GM12878 (cell line): ENCODE data around the gene SLC5A6. TPM values are rescaled to one million over a fixed set of nuclear protein-coding genes. Genes with fewer than 3 reads are reported as not detected.

Experiments used
- ATAC-seq: fragments of 200-7000 bp; cut with Tn5 transposase; 3 replicates; pipeline ENCODE4 v1.9.1; 2020; ENCODE audit warnings: mild to moderate bottlenecking, moderate library complexity
- BruUV-seq: library from RNA; stranded (reverse); fragments of 400-500 nt; replicated peaks from 2 replicates; lab custom pipeline; 2021; lab: Mats Ljungman, UMichigan
- CTCF ChIA-PET: fragments of 300-600 bp; sonication (Branson Sonifier 250); formaldehyde crosslinking; extraction: SDS; loops from one replicate; lab custom pipeline; 2021; ENCODE audit warnings: inconsistent platforms; lab: Yijun Ruan, JAX
- POLR2A ChIA-PET: fragments of 350-600 bp; formaldehyde crosslinking; extraction: SDS; loops from one replicate; lab custom pipeline; 2021; ENCODE audit warnings: inconsistent platforms; lab: Charles Lee
- RAD21 ChIA-PET: fragments of 300-600 bp; sonication (Branson Sonifier 250); formaldehyde crosslinking; loops from one replicate; lab custom pipeline; 2023; ENCODE audit warnings: antibody characterized with exemption; ENCODE audit not compliant: unreplicated experiment; lab: Charles Lee
- SMC1A ChIA-PET: fragments of 300-600 bp; sonication (Branson Sonifier 250); formaldehyde crosslinking; loops from one replicate; lab custom pipeline; 2023; ENCODE audit not compliant: unreplicated experiment, uncharacterized antibody; lab: Charles Lee
- DNase-seq: peaks from one replicate; pipeline ENCODE4 v3.0.0-alpha.2; 2011; ENCODE audit warnings: low read depth, low spot score
- FAIRE-seq: peaks from 3 replicates; lab custom pipeline; 2011; peaks lifted over from hg19 to GRCh38; lab: Jason Lieb, UNC
- H2AFZ ChIP-seq: 2 replicates; pipeline ENCODE4 v1.6.0; 2011; ENCODE audit warnings: low read depth, low read length, control low read depth; ENCODE audit not compliant: control insufficient read depth
- H3K27ac ChIP-seq: 2 replicates; pipeline ENCODE4 v1.5.1; 2011; ENCODE audit warnings: control low read depth; ENCODE audit not compliant: control insufficient read depth, insufficient read depth
- H3K27me3 ChIP-seq, 2 experiments: replicated peaks in 1 of 2; 2 replicates each; pipeline versions ENCODE4 v1.6.0 to v1.6.1; 2011; ENCODE audit warnings: low read length in 1 of 2; ENCODE audit not compliant: control insufficient read depth in 2 of 2, insufficient read depth in 2 of 2
- H3K36me3 ChIP-seq, 2 experiments: 2 replicates each; pipeline ENCODE4 v1.5.1; 2011; ENCODE audit warnings: low read length in 1 of 2; ENCODE audit not compliant: control insufficient read depth in 2 of 2, insufficient read depth in 2 of 2
- H3K4me1 ChIP-seq: 2 replicates; pipeline ENCODE4 v1.6.1; 2011; ENCODE audit warnings: mild to moderate bottlenecking, low read length, moderate library complexity, mixed read lengths; ENCODE audit not compliant: control insufficient read depth, insufficient read depth
- H3K4me2 ChIP-seq: 2 replicates; pipeline ENCODE4 v1.6.0; 2011; ENCODE audit warnings: control low read depth; ENCODE audit not compliant: control insufficient read depth, insufficient read depth
- H3K4me3 ChIP-seq: fragments of 200-600 bp; sonication (generic); 2 replicates; pipeline ENCODE4 v1.5.1; 2016
- H3K79me2 ChIP-seq: 2 replicates; pipeline ENCODE4 v1.6.0; 2011; ENCODE audit warnings: low read length; ENCODE audit not compliant: control insufficient read depth, insufficient read depth
- H3K9ac ChIP-seq: 2 replicates; pipeline ENCODE4 v1.8.0; 2011; ENCODE audit warnings: low read length, control low read depth, mixed read lengths; ENCODE audit not compliant: control insufficient read depth, insufficient read depth
- H3K9me3 ChIP-seq: replicated peaks from 3 replicates; pipeline ENCODE4 v1.5.1; 2011; ENCODE audit warnings: mild to moderate bottlenecking, low read length; ENCODE audit not compliant: control insufficient read depth, insufficient read depth
- H4K20me1 ChIP-seq: 2 replicates; pipeline ENCODE4 v1.6.0; 2011; ENCODE audit not compliant: control insufficient read depth, insufficient read depth
- BHLHE40 ChIP-seq, 2 experiments: fragments of 450-650 bp in 1 of 2; IDR thresholded peaks; 2 replicates each; pipeline ENCODE4 v1.6.1; 2011 to 2017; ENCODE audit warnings: low read depth in 2 of 2, borderline replicate concordance in 1 of 2, improper control_type of control experiment in 1 of 2, low read length in 1 of 2, mild to moderate bottlenecking in 1 of 2
- LARP7 ChIP-seq: fragments of 450-650 bp; IDR thresholded peaks from 2 replicates; pipeline ENCODE4 v1.6.1; 2017; ENCODE audit warnings: mild to moderate bottlenecking
- POLR2AphosphoS2 ChIP-seq: IDR thresholded peaks from 2 replicates; pipeline ENCODE4 v1.6.1; 2011; ENCODE audit warnings: low read depth, mild to moderate bottlenecking, low read length, improper control_type of control experiment, moderate library complexity
- SUZ12 ChIP-seq: fragments of 200-600 bp; sonication (generic); IDR thresholded peaks from one replicate; pipeline ENCODE4 v1.6.1; 2018; ENCODE audit warnings: antibody characterized with exemption, mild to moderate bottlenecking; ENCODE audit not compliant: unreplicated experiment
- TCF3 ChIP-seq: IDR thresholded peaks from 2 replicates; pipeline ENCODE4 v1.6.1; 2012; ENCODE audit warnings: low read depth, mild to moderate bottlenecking, low read length, borderline replicate concordance; ENCODE audit not compliant: insufficient read depth
- ZNF217 ChIP-seq: fragments of 450-650 bp; IDR thresholded peaks from 2 replicates; pipeline ENCODE4 v1.6.1; 2017; ENCODE audit warnings: antibody characterized with exemption, mild to moderate bottlenecking
- WGBS: methylation state at CpG from one replicate; pipeline ENCODE4 v1.1.6; 2016; ENCODE audit warnings: low lambda C conversion rate; ENCODE audit not compliant: insufficient replicate concordance, insufficient coverage; ENCODE audit errors: missing lambda C conversion rate; 5-methylcytosine and 5-hydroxymethylcytosine counted together
- in situ Hi-C: fragments of 300-500 bp; cut with MboI; formaldehyde crosslinking; loops from 9 replicates; pipeline ENCODE4 v1.14.3; 2018; ENCODE audit warnings: mixed read lengths
- intact Hi-C: fragments of 100-400 bp; cut with micrococcal nuclease; formaldehyde crosslinking; loops from one replicate; pipeline ENCODE4 v1.14.2; 2022; ENCODE audit not compliant: unreplicated experiment
- polyA plus RNA-seq, 11 experiments: library from polyadenylated mRNA; depleted of rRNA in 4 of 11; unstranded in 6 of 11; stranded (reverse) in 5 of 11; fragments of >200 nt; fragmentation: Nextera tagmentation in 4 of 11; fragmentation: Illumina TruSeq in 1 of 11; extraction: Ambion mirVana in 4 of 11; extraction: Trizol in 1 of 11; gene quantifications; 1 replicate in 1 of 11; 2 replicates in 10 of 11; pipeline versions ENCODE4 v1.2.1 to v1.2.3, GENCODE V29; 2011 to 2016; ENCODE audit warnings: inconsistent platforms in 2 of 11, missing spikeins in 2 of 11, low read depth in 1 of 11
- total RNA-seq, 4 experiments: library from RNA; depleted of rRNA in 3 of 4; stranded (reverse); fragments of >200 nt in 3 of 4; fragmentation: Illumina TruSeq in 1 of 4; extraction: Trizol in 1 of 4; gene quantifications; 2 replicates each; pipeline versions ENCODE4 v1.2.1 to v1.2.3, GENCODE V29; 2013 to 2021
- TF ChIP-seq, protein P1 (sequence below), 3 experiments: IDR thresholded peaks in 2 of 3; conservative IDR thresholded peaks in 1 of 3; 2 replicates each; pipeline ENCODE4 v1.5.1; 2011; ENCODE audit warnings: low read depth in 3 of 3, low read length in 3 of 3, mild to moderate bottlenecking in 3 of 3, control low read depth in 2 of 3, moderate library complexity in 2 of 3, inconsistent platforms in 1 of 3, mixed read lengths in 1 of 3; ENCODE audit not compliant: control insufficient read depth in 2 of 3, insufficient read depth in 1 of 3; ENCODE audit errors: extremely low read depth in 1 of 3
- TF ChIP-seq, protein P2 (sequence below): fragments of 450-650 bp; IDR thresholded peaks from 2 replicates; pipeline ENCODE4 v1.6.1; 2018; ENCODE audit warnings: borderline replicate concordance, mild to moderate bottlenecking; ENCODE audit not compliant: partially characterized antibody
- TF ChIP-seq, protein P3 (sequence below): IDR thresholded peaks from 2 replicates; pipeline ENCODE4 v1.6.1; 2011; ENCODE audit warnings: low read depth, low read length, improper control_type of control experiment, borderline replicate concordance

The SLC5A6 gene
- total and polyA plus RNA-seq, 10 of the 15 experiments (the other 5 are each of a cell fraction or from before 2014, with no cell fraction given) = 13.1 to 101 (median 55.3) TPM

DNA sequence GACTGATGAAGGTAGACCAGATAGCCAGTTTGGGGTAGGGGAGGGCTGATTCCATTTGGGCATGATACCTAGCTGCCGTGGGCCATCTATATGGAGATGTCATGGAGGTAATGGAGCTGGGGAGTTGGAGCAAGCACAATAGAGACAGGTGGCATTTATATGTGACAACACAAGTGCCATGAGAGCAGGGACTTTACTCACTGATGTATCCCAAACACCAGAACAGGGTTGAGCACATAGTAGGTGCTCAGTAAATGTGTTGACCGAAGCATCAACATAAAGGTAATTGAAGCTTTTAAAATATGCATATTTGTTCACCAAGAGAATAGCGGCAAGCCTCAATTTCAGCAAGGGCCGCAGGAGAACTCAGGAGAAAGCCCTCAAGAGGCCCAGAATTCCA is 35.8 kb upstream of the SLC5A6 start:
- 67% methylated on average over 4 of the region's 4 CpGs for WGBS
- peaks cover 10 to 13% of the 10 kb centered on the region in 2 experiments for H3K36me3 ChIP-seq
- H2AFZ ChIP-seq = no peak overlapping the region
- no peak overlapping the region for H3K4me2 ChIP-seq
- in situ Hi-C loops = no loop called here
- no peaks in the 10 kb centered on the region for H3K9me3 ChIP-seq
- TF ChIP-seq BHLHE40 (IDR thresholded peaks at IDR 0.05; ENCODE audit: borderline replicate concordance in 1 of 2, low read depth in 2 of 2, low read length in 1 of 2) = no peak
- no peak overlapping the region for H3K9ac ChIP-seq
- no peaks in the 10 kb centered on the region for H3K4me1 ChIP-seq
- no peaks in the 10 kb centered on the region for H4K20me1 ChIP-seq
- no peak for FAIRE-seq
- no peak for DNase-seq
- CTCF ChIA-PET = interaction anchor here (1.0 to 5.0 kb wide), 3 partner anchors 33 to 55 kb away, joined by 3 to 58 read pairs (median 5); partner anchors contain the start of gene TRIM54
- H3K4me3 ChIP-seq = no peak overlapping the region
- H3K79me2 ChIP-seq = no peaks in the 10 kb centered on the region
- no TSS peak for BruUV-seq
- RAD21 ChIA-PET = no interaction called here
- no peak overlapping the region for H3K27ac ChIP-seq
- peaks cover 1 to 2% of the 10 kb centered on the region in 2 experiments; a peak in 2 of 4 replicates for H3K27me3 ChIP-seq
- SMC1A ChIA-PET = interaction anchor here (2.6 kb wide), 1 partner anchor 32 kb away, joined by 12 read pairs; no protein-coding TSS in a partner anchor
- POLR2A ChIA-PET = no interaction called here
- intact Hi-C loops = no loop called here
- ATAC-seq = no peak

DNA sequence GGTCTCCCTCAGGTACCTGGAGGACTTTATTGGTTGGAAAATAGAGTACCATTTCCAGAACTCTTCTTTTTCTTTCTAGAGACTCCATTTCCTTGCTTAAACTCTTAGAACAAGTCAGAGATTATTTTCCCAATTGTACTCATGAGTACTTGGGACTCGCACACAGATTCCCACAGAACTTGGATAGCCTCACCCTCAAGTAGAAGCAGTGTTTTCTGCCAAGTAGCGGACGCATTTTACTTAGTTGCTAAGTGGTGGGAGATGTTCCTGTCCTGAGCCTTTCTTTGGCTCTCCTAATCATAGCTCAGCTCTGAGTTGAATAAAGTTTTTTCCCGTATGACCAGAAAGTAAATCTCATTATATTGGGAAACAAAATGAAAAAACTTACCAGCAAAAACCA is 33.6 kb upstream of the SLC5A6 start:
- intact Hi-C loops = no loop called here
- TF ChIP-seq, protein P1, sequence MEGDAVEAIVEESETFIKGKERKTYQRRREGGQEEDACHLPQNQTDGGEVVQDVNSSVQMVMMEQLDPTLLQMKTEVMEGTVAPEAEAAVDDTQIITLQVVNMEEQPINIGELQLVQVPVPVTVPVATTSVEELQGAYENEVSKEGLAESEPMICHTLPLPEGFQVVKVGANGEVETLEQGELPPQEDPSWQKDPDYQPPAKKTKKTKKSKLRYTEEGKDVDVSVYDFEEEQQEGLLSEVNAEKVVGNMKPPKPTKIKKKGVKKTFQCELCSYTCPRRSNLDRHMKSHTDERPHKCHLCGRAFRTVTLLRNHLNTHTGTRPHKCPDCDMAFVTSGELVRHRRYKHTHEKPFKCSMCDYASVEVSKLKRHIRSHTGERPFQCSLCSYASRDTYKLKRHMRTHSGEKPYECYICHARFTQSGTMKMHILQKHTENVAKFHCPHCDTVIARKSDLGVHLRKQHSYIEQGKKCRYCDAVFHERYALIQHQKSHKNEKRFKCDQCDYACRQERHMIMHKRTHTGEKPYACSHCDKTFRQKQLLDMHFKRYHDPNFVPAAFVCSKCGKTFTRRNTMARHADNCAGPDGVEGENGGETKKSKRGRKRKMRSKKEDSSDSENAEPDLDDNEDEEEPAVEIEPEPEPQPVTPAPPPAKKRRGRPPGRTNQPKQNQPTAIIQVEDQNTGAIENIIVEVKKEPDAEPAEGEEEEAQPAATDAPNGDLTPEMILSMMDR (IDR thresholded peaks at IDR 0.05 in 2 of 3, conservative IDR thresholded peaks at IDR 0.05 in 1 of 3; ENCODE audit: control insufficient read depth in 2 of 3, extremely low read depth in 1 of 3, insufficient read depth in 1 of 3, low read depth in 3 of 3, low read length in 3 of 3) = no peak
- TF ChIP-seq TCF3 = no peak
- TF ChIP-seq LARP7 = no peak
- no peak for TF ChIP-seq SUZ12
- TF ChIP-seq POLR2AphosphoS2 = no peak
- no peak for TF ChIP-seq ZNF217
- TF ChIP-seq, protein P2, sequence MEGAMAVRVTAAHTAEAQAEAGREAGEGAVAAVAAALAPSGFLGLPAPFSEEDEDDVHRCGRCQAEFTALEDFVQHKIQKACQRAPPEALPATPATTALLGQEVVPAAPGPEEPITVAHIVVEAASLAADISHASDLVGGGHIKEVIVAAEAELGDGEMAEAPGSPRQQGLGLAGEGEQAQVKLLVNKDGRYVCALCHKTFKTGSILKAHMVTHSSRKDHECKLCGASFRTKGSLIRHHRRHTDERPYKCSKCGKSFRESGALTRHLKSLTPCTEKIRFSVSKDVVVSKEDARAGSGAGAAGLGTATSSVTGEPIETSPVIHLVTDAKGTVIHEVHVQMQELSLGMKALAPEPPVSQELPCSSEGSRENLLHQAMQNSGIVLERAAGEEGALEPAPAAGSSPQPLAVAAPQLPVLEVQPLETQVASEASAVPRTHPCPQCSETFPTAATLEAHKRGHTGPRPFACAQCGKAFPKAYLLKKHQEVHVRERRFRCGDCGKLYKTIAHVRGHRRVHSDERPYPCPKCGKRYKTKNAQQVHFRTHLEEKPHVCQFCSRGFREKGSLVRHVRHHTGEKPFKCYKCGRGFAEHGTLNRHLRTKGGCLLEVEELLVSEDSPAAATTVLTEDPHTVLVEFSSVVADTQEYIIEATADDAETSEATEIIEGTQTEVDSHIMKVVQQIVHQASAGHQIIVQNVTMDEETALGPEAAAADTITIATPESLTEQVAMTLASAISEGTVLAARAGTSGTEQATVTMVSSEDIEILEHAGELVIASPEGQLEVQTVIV = no peak
- TF ChIP-seq, protein P3, sequence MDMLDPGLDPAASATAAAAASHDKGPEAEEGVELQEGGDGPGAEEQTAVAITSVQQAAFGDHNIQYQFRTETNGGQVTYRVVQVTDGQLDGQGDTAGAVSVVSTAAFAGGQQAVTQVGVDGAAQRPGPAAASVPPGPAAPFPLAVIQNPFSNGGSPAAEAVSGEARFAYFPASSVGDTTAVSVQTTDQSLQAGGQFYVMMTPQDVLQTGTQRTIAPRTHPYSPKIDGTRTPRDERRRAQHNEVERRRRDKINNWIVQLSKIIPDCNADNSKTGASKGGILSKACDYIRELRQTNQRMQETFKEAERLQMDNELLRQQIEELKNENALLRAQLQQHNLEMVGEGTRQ = no peak

More for the DNA sequence above, 33.6 kb upstream of the SLC5A6 start:
- ChIA-PET SMC1A (interaction anchor here (1.0 to 1.3 kb wide), 2 partner anchors 34 to 284 kb away, joined by 3 to 4 read pairs; no protein-coding TSS in a partner anchor), RAD21 (no interaction called here), CTCF (no interaction called here), POLR2A (no interaction called here)
- Histone ChIP-seq H3K27ac (no peak overlapping the region), H3K9me3 (no peaks in the 10 kb centered on the region), H4K20me1 (no peaks in the 10 kb centered on the region), H3K4me3 (no peak overlapping the region), H3K9ac (no peak overlapping the region), H3K36me3 (peaks cover 20 to 33% of the 10 kb centered on the region in 2 experiments), H2AFZ (no peak overlapping the region), H3K27me3 (peaks cover 0 to 1% of the 10 kb centered on the region in 2 experiments; a peak in 1 of 4 replicates), H3K4me1 (no peaks in the 10 kb centered on the region), H3K4me2 (no peak overlapping the region), H3K79me2 (no peaks in the 10 kb centered on the region)
- 95% methylated on average over 4 of the region's 4 CpGs for WGBS
- FAIRE-seq (no peak), DNase-seq (no peak), ATAC-seq (no peak)
- in situ Hi-C loops = no loop called here
- no TSS peak for BruUV-seq
